H1 (cell line): ENCODE data around the gene RB1. TPM values are rescaled to one million over a fixed set of nuclear protein-coding genes. Genes with fewer than 3 reads are reported as not detected.

Experiments
- CTCF ChIA-PET: fragments of 300-600 bp; sonication (Branson Sonifier 250); formaldehyde crosslinking; loops from one replicate; lab custom pipeline; 2021; ENCODE audit not compliant: partially characterized antibody; lab: Charles Lee
- POLR2A ChIA-PET: fragments of 300-600 bp; sonication (Branson Sonifier 250); formaldehyde crosslinking; loops from one replicate; lab custom pipeline; 2021; ENCODE audit warnings: inconsistent platforms; ENCODE audit not compliant: partially characterized antibody; lab: Charles Lee
- DNase-seq, 2 experiments: peaks; one replicate each; pipeline versions ENCODE4 v3.0.0 to v3.0.0-alpha.2; 2010 to 2022; ENCODE audit warnings: low spot score in 2 of 2, low read depth in 1 of 2, mixed read lengths in 1 of 2
- FAIRE-seq: peaks from 2 replicates; lab custom pipeline; 2011; peaks lifted over from hg19 to GRCh38; lab: Jason Lieb, UNC
- H2AFZ ChIP-seq: 2 replicates; pipeline ENCODE4 v1.8.1; 2012; ENCODE audit warnings: low read length, inconsistent platforms
- H2AK5ac ChIP-seq: 2 replicates; pipeline ENCODE4 v1.6.1; 2013; ENCODE audit warnings: low read depth, low read length
- H2BK120ac ChIP-seq: replicated peaks from 2 replicates; pipeline ENCODE3; 2013; ENCODE audit warnings: low read depth, low read length, inconsistent platforms
- H2BK12ac ChIP-seq: 2 replicates; pipeline ENCODE4 v1.6.1; 2013; ENCODE audit warnings: low read depth, low read length
- H2BK15ac ChIP-seq: 2 replicates; pipeline ENCODE4 v1.6.1; 2013; ENCODE audit warnings: low read length
- H2BK20ac ChIP-seq: 2 replicates; pipeline ENCODE4 v1.6.1; 2013; ENCODE audit warnings: low read length
- H2BK5ac ChIP-seq: 2 replicates; pipeline ENCODE4 v1.6.1; 2013; ENCODE audit warnings: low read depth, low read length
- H3K14ac ChIP-seq: 2 replicates; pipeline ENCODE4 v1.6.1; 2013; ENCODE audit warnings: inconsistent platforms; ENCODE audit not compliant: insufficient read length
- H3K18ac ChIP-seq: 2 replicates; pipeline ENCODE4 v1.6.1; 2013; ENCODE audit warnings: low read length; ENCODE audit errors: extremely low read depth
- H3K23ac ChIP-seq: 2 replicates; pipeline ENCODE4 v1.6.1; 2013; ENCODE audit warnings: inconsistent platforms; ENCODE audit not compliant: insufficient read length
- H3K23me2 ChIP-seq: 2 replicates; pipeline ENCODE4 v1.6.1; 2013; ENCODE audit warnings: low read depth, low read length
- H3K27ac ChIP-seq: 2 replicates; pipeline ENCODE4 v1.6.1; 2011; ENCODE audit warnings: low read depth, low read length, inconsistent platforms
- H3K27me3 ChIP-seq, 4 experiments: replicated peaks in 1 of 4; 1 replicate in 1 of 4; 2 replicates in 3 of 4; pipeline versions ENCODE4 v1.6.1 to v1.8.1; 2011 to 2013; ENCODE audit warnings: low read length in 3 of 4, mild to moderate bottlenecking in 3 of 4, inconsistent platforms in 2 of 4, mixed read lengths in 2 of 4, moderate library complexity in 1 of 4; ENCODE audit not compliant: control insufficient read depth in 3 of 4, insufficient read depth in 3 of 4; ENCODE audit errors: extremely low read depth in 1 of 4
- H3K36me3 ChIP-seq, 4 experiments: 2 replicates each; pipeline versions ENCODE4 v1.6.1 to v1.8.1; 2011 to 2013; ENCODE audit warnings: mild to moderate bottlenecking in 4 of 4, low read length in 3 of 4, moderate library complexity in 2 of 4, control low read depth in 1 of 4, inconsistent platforms in 1 of 4; ENCODE audit not compliant: insufficient read depth in 4 of 4, control insufficient read depth in 2 of 4
- H3K4ac ChIP-seq: replicated peaks from 2 replicates; pipeline ENCODE3; 2013; ENCODE audit warnings: low read length, low read depth, mixed read lengths, inconsistent platforms; ENCODE audit not compliant: insufficient read length
- H3K4me1 ChIP-seq, 4 experiments: replicated peaks in 1 of 4; 1 replicate in 1 of 4; 2 replicates in 3 of 4; pipeline versions ENCODE4 v1.6.1 to v1.8.1; 2011 to 2013; ENCODE audit warnings: low read length in 3 of 4, inconsistent platforms in 2 of 4, mixed read lengths in 1 of 4; ENCODE audit not compliant: insufficient read depth in 4 of 4, control insufficient read depth in 3 of 4
- H3K4me2 ChIP-seq, 2 experiments: 2 replicates each; pipeline versions ENCODE4 v1.6.1 to v1.8.1; 2011 to 2013; ENCODE audit warnings: low read depth in 2 of 2, low read length in 2 of 2, control low read depth in 1 of 2, inconsistent platforms in 1 of 2, mild to moderate bottlenecking in 1 of 2; ENCODE audit not compliant: insufficient read depth in 1 of 2
- H3K4me3 ChIP-seq, 4 experiments: fragments of 200-600, 300-600 bp in 1 of 4; sonication (generic), shearing (Covaris generic), sonication (Bioruptor Twin) in 1 of 4; 2 replicates each; pipeline versions ENCODE4 v1.5.1 to v1.8.1; 2011 to 2016; ENCODE audit warnings: low read length in 4 of 4, low read depth in 3 of 4, control low read depth in 2 of 4, inconsistent platforms in 2 of 4, mild to moderate bottlenecking in 2 of 4, mixed read lengths in 1 of 4, moderate library complexity in 1 of 4; ENCODE audit not compliant: insufficient read depth in 2 of 4; ENCODE audit errors: extremely low read depth in 1 of 4
- H3K56ac ChIP-seq: replicated peaks from 2 replicates; pipeline ENCODE3; 2013; ENCODE audit warnings: low read depth, mild to moderate bottlenecking, mixed read lengths, low read length, inconsistent platforms; ENCODE audit not compliant: insufficient read length
- H3K79me1 ChIP-seq: 2 replicates; pipeline ENCODE4 v1.6.1; 2013; ENCODE audit warnings: low read depth, low read length, control low read depth
- H3K79me2 ChIP-seq, 2 experiments: 2 replicates each; pipeline versions ENCODE4 v1.6.1 to v1.8.1; 2012 to 2013; ENCODE audit warnings: low read length in 2 of 2, mild to moderate bottlenecking in 2 of 2, inconsistent platforms in 1 of 2; ENCODE audit not compliant: insufficient read depth in 2 of 2, control insufficient read depth in 1 of 2
- H3K9ac ChIP-seq, 4 experiments: replicated peaks in 1 of 4; 1 replicate in 1 of 4; 2 replicates in 3 of 4; pipeline versions ENCODE4 v1.6.1 to v1.8.1; 2011 to 2013; ENCODE audit warnings: low read depth in 3 of 4, low read length in 3 of 4, control low read depth in 2 of 4, mild to moderate bottlenecking in 2 of 4, moderate library complexity in 2 of 4, inconsistent platforms in 1 of 4; ENCODE audit errors: extremely low read depth in 1 of 4
- H3K9me3 ChIP-seq, 2 experiments: 2 replicates each; pipeline versions ENCODE4 v1.6.1 to v1.8.1; 2012 to 2013; ENCODE audit warnings: mild to moderate bottlenecking in 2 of 2, moderate library complexity in 2 of 2, control low read depth in 1 of 2, inconsistent platforms in 1 of 2, low read depth in 1 of 2, low read length in 1 of 2, mixed read lengths in 1 of 2; ENCODE audit not compliant: insufficient read depth in 2 of 2
- H4K20me1 ChIP-seq, 2 experiments: replicated peaks in 1 of 2; 2 replicates each; pipeline versions ENCODE3 to v1.8.1; 2011 to 2013; ENCODE audit warnings: inconsistent platforms in 2 of 2, low read length in 2 of 2, mild to moderate bottlenecking in 1 of 2; ENCODE audit not compliant: insufficient read depth in 2 of 2, control insufficient read depth in 1 of 2
- H4K5ac ChIP-seq: 2 replicates; pipeline ENCODE4 v1.6.1; 2013; ENCODE audit warnings: low read length, low read depth, mixed read lengths, inconsistent platforms; ENCODE audit not compliant: insufficient read length
- H4K8ac ChIP-seq: 2 replicates; pipeline ENCODE4 v1.8.0; 2013; ENCODE audit warnings: mild to moderate bottlenecking, moderate library complexity, low read length, inconsistent platforms; ENCODE audit not compliant: insufficient read depth; ENCODE audit errors: extremely low read depth
- H4K91ac ChIP-seq: replicated peaks from 2 replicates; pipeline ENCODE3; 2013; ENCODE audit warnings: low read length, mixed read lengths, inconsistent platforms; ENCODE audit not compliant: insufficient read length
- BCL11A ChIP-seq, 2 experiments: IDR thresholded peaks; one replicate each; pipeline ENCODE4 v1.6.1; 2011; ENCODE audit warnings: low read depth in 2 of 2, low read length in 2 of 2, mild to moderate bottlenecking in 2 of 2
- CREB1 ChIP-seq: IDR thresholded peaks from 2 replicates; pipeline ENCODE4 v1.6.1; 2012; ENCODE audit warnings: inconsistent platforms
- CTBP2 ChIP-seq: IDR thresholded peaks from 2 replicates; pipeline ENCODE4 v1.7.0; 2011; ENCODE audit warnings: borderline replicate concordance, mild to moderate bottlenecking, moderate library complexity, mixed read lengths, low read length; ENCODE audit not compliant: insufficient read depth, insufficient read length
- EGR1 ChIP-seq: IDR thresholded peaks from 2 replicates; pipeline ENCODE4 v1.6.1; 2011; ENCODE audit warnings: low read depth, low read length, borderline replicate concordance
- FOSL1 ChIP-seq: IDR thresholded peaks from 2 replicates; pipeline ENCODE4 v1.6.1; 2011; ENCODE audit warnings: mild to moderate bottlenecking, low read depth, low read length, moderate library complexity; ENCODE audit not compliant: insufficient read depth
- HDAC6 ChIP-seq: IDR thresholded peaks from one replicate; pipeline ENCODE4 v1.7.1; 2012; ENCODE audit warnings: low read depth, mild to moderate bottlenecking, inconsistent platforms, low read length, moderate library complexity
- PHF8 ChIP-seq: fragments of 200-600 bp; sonication (generic); conservative IDR thresholded peaks from 2 replicates; pipeline ENCODE4 v1.7.1; 2012; ENCODE audit warnings: low read depth, mild to moderate bottlenecking, inconsistent platforms, low read length, moderate library complexity
- RFX5 ChIP-seq: IDR thresholded peaks from 2 replicates; pipeline ENCODE4 v1.6.1; 2011; ENCODE audit warnings: low read depth, low read length, improper control_type of control experiment, borderline replicate concordance
- RXRA ChIP-seq: IDR thresholded peaks from 2 replicates; pipeline ENCODE4 v1.6.1; 2011; ENCODE audit warnings: low read depth, mild to moderate bottlenecking, low read length, moderate library complexity; ENCODE audit not compliant: insufficient read depth
- SP2 ChIP-seq: IDR thresholded peaks from 2 replicates; pipeline ENCODE4 v1.6.1; 2012; ENCODE audit warnings: mild to moderate bottlenecking, low read length, inconsistent platforms
- SP4 ChIP-seq: IDR thresholded peaks from 2 replicates; pipeline ENCODE4 v1.6.1; 2012; ENCODE audit warnings: low read length, inconsistent platforms
- SRF ChIP-seq: IDR thresholded peaks from 2 replicates; pipeline ENCODE4 v1.6.1; 2011; ENCODE audit warnings: mild to moderate bottlenecking, low read depth, low read length, moderate library complexity
- TCF12 ChIP-seq: IDR thresholded peaks from 2 replicates; pipeline ENCODE4 v1.6.1; 2011; ENCODE audit warnings: low read depth, mild to moderate bottlenecking, low read length
- YY1 ChIP-seq: IDR thresholded peaks from 2 replicates; pipeline ENCODE4 v1.6.1; 2011; ENCODE audit warnings: low read depth, mild to moderate bottlenecking, low read length
- polyA plus RNA-seq, 7 experiments: library from polyadenylated mRNA; depleted of rRNA in 3 of 7; stranded (reverse) in 5 of 7; unstranded in 2 of 7; fragments of >200 nt in 5 of 7; fragments of 200-250 nt in 2 of 7; gene quantifications; 1 replicate in 5 of 7; 2 replicates in 1 of 7; 4 replicates in 1 of 7; pipeline versions ENCODE4 v1.2.1 to v1.2.3, GENCODE V29; 2011 to 2013; ENCODE audit warnings: missing spikeins in 2 of 7, mixed read lengths in 2 of 7
- total RNA-seq: library from RNA; stranded (reverse); fragmentation: NEBNext Ultra II Directional; extraction: Animal tissue kit (Norgen Biotek cat#: 25700); gene quantifications from 2 replicates; pipeline ENCODE4 v1.2.1, GENCODE V29; 2021
- TF ChIP-seq, protein P1 (sequence below): IDR thresholded peaks from 2 replicates; pipeline ENCODE4 v1.6.1; 2012; ENCODE audit warnings: low read length, inconsistent platforms

The RB1 gene
- total and polyA plus RNA-seq, 2 of the 8 experiments (the other 6 are each of a cell fraction or from before 2014, with no cell fraction given) = 4.1 to 17.5 TPM

DNA sequence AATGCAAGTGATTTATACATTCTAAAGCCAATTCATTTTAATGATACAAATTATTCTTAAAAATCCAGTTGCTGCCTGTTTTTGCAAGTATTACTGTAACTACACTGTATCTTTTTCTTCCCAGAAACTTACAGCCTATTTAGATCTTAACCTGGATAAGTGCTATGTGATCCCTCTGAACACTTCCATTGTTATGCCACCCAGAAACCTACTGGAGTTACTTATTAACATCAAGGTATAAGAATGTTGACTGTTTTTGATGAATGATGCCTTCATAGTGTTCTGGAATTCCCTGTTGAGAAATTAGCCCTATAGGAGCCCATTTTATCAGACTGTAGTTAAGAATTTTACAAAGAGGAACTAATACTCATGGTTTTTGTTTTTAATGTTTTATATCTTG is 45.5 kb upstream of the RB1 start:
- H3K79me1 ChIP-seq = no peaks in the 10 kb centered on the region; the same call in 1 of the 2 replicates
- H3K23me2 ChIP-seq = no peaks in the 10 kb centered on the region
- H4K8ac ChIP-seq = no peak overlapping the region
- H3K4me3 ChIP-seq = no peak overlapping the region
- no peak overlapping the region for H2AFZ ChIP-seq
- peaks cover 0 to 77% (median 26%) of the 10 kb centered on the region in 4 experiments; a peak in 6 of 8 replicates for H3K36me3 ChIP-seq
- no peak overlapping the region for H2BK15ac ChIP-seq
- no peak overlapping the region for H3K4me2 ChIP-seq
- ChIA-PET POLR2A (no interaction called here), CTCF (no interaction called here)
- H3K4ac ChIP-seq = no peak overlapping the region
- peaks cover 0 to 3% of the 10 kb centered on the region in 2 experiments for H4K20me1 ChIP-seq
- no peak overlapping the region for H2AK5ac ChIP-seq
- H2BK5ac ChIP-seq = no peak overlapping the region
- no peaks in the 10 kb centered on the region for H3K9me3 ChIP-seq
- H3K27ac ChIP-seq = no peak overlapping the region
- H3K9ac ChIP-seq = no peak overlapping the region
- no peak overlapping the region for H3K23ac ChIP-seq
- H2BK20ac ChIP-seq = no peak overlapping the region
- no peak overlapping the region for H2BK120ac ChIP-seq
- H3K79me2 ChIP-seq = no peaks in the 10 kb centered on the region; a peak in 1 of 4 replicates
- H3K14ac ChIP-seq = no peak overlapping the region
- DNase-seq = no peak
- H3K56ac ChIP-seq = no peak overlapping the region
- H4K91ac ChIP-seq = no peak overlapping the region
- H2BK12ac ChIP-seq = no peak overlapping the region
- FAIRE-seq = no peak
- H4K5ac ChIP-seq = no peak overlapping the region
- H3K4me1 ChIP-seq = no peaks in the 10 kb centered on the region
- no peak overlapping the region for H3K18ac ChIP-seq
- no peaks in the 10 kb centered on the region for H3K27me3 ChIP-seq
- no peak for TF ChIP-seq SRF
- TF ChIP-seq CREB1 = no peak
- no peak for TF ChIP-seq RFX5
- no peak for TF ChIP-seq YY1
- TF ChIP-seq SP4 = no peak
- TF ChIP-seq, protein P1, sequence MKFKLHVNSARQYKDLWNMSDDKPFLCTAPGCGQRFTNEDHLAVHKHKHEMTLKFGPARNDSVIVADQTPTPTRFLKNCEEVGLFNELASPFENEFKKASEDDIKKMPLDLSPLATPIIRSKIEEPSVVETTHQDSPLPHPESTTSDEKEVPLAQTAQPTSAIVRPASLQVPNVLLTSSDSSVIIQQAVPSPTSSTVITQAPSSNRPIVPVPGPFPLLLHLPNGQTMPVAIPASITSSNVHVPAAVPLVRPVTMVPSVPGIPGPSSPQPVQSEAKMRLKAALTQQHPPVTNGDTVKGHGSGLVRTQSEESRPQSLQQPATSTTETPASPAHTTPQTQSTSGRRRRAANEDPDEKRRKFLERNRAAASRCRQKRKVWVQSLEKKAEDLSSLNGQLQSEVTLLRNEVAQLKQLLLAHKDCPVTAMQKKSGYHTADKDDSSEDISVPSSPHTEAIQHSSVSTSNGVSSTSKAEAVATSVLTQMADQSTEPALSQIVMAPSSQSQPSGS = no peak
- no peak for TF ChIP-seq EGR1
- TF ChIP-seq RXRA = no peak
- TF ChIP-seq PHF8 = no peak
- TF ChIP-seq CTBP2 = no peak
- no peak for TF ChIP-seq FOSL1
- no peak for TF ChIP-seq TCF12
- TF ChIP-seq HDAC6 = no peak
- TF ChIP-seq SP2 = no peak
- no peak for TF ChIP-seq BCL11A (IDR thresholded peaks at IDR 0.05; ENCODE audit: low read depth in 2 of 2, low read length in 2 of 2)
